HG02981 (cell line): Measurements from ENCODE around the gene LIMK2.
"Not testable (repeated sequence)": the region's sequence is repeated elsewhere in the genome, so short reads cannot be mapped to it uniquely, and the experiment has no call there.

Source experiments
- ATAC-seq: cut with Tn5 transposase; IDR thresholded peaks from one replicate; pipeline ENCODE4 v1.9.1; 2021; ENCODE audit warnings: mild to moderate bottlenecking, moderate library complexity; ENCODE audit not compliant: unreplicated experiment

Gene LIMK2

DNA sequence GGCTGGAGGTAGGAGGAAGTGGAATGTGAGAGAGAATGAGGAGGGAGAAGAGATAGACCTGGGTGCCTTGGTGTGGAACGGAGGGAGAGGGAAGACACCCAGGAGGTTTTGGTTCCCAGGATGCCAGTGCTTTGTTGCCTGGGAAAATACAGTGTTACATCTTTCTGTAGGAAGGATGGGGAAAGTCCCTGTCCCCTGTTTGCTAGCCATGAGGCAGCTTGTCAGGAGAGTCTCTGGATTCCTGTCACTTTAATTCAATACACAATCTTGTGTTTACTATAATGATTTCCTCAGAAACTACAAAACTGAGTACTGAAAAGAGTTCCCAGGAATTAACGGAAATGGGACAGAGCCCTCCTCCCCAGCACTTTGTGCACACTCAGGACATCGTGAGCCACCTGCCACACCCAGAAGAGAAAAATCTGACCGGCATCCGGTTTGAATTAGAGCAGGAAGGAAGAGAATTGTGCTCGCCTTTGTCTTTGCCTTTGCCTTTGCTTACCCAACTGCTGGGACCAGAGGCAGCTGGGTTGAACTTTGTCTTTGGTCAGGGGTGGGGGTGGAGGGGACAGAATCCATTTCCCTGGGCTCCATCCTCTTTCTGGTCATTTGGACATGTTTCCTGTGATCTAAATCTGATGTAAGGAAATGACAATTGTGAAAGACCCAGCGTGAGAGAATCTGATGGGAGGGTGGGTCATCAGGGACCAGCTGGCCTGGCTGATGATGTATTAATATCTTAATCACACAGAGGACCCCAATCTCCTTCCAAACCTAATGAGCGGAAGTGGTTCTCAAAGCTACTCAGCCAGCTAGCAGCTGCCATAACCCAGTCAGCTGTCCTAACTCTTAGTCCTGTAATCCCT is 1.3 kb upstream of the LIMK2 start:
- no peak for ATAC-seq

- ATAC-seq, result no peak
Measured at GRCh38 chr22:31211482-31211861, 626 bp upstream of the LIMK2 start.

- ATAC-seq, result no peak
Measured at GRCh38 chr22:31212783-31213629, 908 bp downstream of the LIMK2 start.

DNA sequence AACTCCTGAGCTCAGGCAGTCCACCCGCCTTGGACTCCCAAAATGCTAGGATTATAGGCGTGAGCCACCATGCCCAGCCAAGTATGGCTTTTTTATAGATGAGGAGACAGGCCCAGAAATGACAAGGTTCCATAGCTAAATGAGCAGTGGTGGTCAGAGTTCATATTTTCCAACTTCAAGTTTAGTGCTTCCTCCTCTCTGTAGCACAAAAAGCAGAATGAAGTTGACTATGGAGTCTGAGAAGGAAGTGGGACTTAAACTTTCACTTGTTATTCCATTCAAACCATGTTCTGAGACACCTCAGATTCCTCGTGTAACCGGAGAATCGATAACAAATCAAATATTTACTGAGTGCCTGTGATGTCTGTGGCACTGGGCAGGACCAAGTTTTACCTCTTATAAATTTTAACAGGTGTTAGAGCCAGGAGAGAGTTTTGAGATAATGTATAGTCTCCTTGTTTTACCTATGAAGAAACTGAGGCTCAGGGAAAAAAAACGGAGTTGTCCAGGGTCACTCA is 3.0 kb downstream of the LIMK2 start:
- ATAC-seq, result no peak

DNA sequence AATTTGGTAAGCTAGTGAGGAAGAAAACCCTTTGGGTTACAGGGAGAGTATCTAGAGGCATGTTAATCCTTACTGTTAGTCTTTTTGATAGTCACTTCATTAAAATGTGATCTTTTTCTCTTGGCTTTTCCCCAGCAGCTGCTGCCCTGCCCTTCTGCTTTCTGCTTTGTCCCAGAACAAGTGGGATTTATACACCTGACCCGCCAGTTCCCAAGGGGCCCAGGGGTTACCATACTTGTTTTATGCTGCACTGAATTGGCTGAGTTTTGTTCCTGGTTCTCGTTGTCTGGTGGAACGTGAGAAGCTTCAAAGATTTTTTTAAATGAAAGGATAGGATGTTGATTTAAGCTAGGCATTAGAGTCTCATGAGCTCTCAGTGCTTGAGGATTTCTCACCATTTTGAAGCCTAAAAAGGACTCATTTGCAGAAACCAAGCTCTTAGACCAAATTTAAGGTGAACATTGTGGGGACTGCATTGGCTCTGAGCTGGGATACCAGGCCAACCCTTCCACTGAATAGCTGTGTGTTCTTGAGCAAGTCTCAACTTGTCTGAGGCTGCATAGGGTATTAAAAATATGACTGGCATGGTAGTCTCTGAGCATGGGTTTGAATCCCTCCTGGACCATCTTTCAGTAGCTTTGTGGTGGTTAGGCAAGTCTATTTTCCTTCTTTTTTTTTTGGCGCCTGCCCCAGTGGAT is 6.6 kb downstream of the LIMK2 start:
- no peak for ATAC-seq

- no peak for ATAC-seq
Measured at GRCh38 chr22:31221084-31221483, 9.0 kb downstream of the LIMK2 start.

DNA sequence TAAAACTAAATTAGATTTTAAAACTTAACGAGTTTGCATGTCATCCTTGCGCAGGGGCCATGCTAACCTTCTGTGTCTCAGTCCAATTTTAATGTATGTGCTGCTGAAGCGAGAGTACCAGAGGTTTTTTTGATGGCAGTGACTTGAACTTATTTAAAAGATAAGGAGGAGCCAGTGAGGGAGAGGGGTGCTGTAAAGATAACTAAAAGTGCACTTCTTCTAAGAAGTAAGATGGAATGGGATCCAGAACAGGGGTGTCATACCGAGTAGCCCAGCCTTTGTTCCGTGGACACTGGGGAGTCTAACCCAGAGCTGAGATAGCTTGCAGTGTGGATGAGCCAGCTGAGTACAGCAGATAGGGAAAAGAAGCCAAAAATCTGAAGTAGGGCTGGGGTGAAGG is 10.6 kb downstream of the LIMK2 start:
- ATAC-seq, result no peak

DNA sequence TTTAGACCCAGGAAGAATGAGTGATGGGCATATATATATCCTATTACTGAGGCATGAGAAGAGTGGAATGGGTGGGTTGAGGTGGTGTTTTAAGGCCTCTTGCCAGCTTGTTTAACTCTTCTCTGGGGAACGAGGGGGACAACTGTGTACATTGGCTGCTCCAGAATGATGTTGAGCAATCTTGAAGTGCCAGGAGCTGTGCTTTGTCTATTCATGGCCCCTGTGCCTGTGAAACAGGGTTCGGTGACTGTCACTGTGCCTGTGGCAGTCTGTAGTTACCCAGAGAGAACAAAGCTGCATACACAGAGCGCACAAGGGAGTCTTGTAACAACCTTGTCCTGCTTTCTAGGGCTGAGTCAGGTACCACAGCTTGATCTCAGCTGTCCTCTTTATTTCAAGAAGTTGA is 11.7 kb downstream of the LIMK2 start:
- no peak for ATAC-seq

DNA sequence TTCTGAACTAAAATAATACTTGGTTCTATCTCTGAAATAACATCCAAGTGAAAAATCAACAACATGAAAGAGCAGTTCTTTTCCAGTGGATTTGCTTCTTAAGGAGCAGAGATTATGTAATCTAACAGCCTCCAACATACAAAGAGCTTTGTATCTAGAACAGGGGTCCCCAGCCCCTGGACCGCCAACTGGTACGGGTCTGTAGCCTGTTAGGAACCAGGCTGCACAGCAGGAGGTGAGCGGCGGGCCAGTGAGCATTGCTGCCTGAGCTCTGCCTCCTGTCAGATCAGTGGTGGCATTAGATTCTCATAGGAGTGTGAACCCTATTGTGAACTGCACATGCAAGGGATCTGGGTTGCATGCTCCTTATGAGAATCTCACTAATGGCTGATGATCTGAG is 12.6 kb downstream of the LIMK2 start:
- not testable (repeated sequence) for ATAC-seq

- ATAC-seq, result no peak
Measured at GRCh38 chr22:31227186-31227585, 15.1 kb downstream of the LIMK2 start.

GRCh38 chr22:31229402-31230079 is 17.4 kb downstream of the LIMK2 start:
- no peak for ATAC-seq

DNA sequence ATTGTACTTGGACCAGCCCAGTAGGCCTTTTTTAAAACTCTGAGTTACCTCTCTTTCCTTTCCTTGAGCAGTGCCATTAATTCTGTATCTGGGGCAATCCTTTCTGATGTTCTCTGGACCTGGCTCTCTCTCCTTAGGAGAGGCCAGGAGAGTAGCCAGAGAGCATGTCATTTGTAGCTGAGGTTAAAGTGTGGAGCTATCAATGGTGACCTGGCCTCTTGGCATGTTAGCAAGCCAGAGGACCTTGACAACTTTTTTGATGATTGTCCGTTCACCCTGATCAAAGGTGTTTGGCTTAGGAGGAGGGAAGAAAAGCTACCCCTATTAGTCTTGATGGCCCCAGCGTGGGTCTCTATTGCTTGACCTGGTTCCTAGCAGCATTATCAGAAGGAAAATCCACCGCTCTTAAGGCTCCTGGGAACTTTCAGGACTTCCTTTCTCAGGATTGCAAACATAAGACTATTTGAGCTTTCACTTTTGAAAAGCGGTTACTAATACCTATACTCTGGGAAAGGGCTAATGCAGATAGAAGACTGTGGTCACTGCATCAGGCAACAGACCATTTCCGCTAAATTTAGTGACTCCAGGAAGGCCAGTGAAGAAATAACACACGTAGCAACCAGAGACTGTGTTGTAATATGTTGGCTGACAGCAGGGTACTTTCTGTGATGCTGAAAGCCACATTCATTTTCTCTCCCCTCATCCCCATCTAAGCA is 18.2 kb downstream of the LIMK2 start:
- ATAC-seq, result no peak

DNA sequence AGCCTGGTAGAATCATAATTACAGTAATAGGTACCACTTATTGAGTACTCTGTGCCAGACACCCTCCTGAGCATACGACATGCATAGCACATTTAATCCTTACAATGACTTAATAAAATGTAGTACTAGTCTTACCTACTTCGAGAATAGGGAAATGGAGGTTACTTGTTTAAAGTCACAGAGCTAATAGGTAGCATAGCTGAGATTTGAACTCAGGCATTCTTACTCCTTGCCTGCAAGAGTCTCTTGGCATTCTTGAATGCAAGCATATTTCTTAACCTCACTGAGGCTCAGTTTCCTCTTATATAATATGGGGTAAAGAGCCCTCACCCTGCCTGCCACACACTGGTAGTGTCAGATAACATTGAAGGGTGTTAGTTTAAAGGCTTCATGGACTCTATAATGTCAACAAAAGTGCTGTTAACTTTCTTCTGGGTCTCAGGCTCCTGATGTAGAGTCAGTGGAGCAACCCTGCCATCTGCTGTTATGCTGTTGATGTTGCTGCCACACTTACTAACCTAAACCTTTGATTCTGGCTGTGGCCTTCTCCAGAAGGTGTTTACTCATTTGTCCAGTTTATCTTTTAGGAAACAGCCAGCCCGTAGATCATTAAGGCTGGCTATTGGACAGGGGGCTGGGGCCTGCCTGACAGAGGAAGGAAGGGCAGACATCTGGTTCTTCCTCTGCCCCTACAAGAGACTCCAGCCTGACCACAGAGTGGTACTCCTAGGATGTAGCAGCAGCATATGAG is 18.9 kb downstream of the LIMK2 start:
- no peak for ATAC-seq

GRCh38 chr22:31233001-31233400 is 20.9 kb downstream of the LIMK2 start:
- ATAC-seq, result no peak

- no peak for ATAC-seq
Measured at GRCh38 chr22:31235081-31235480, 23.0 kb downstream of the LIMK2 start.

GRCh38 chr22:31236044-31236443 is 23.9 kb downstream of the LIMK2 start:
- not testable (repeated sequence) for ATAC-seq

DNA sequence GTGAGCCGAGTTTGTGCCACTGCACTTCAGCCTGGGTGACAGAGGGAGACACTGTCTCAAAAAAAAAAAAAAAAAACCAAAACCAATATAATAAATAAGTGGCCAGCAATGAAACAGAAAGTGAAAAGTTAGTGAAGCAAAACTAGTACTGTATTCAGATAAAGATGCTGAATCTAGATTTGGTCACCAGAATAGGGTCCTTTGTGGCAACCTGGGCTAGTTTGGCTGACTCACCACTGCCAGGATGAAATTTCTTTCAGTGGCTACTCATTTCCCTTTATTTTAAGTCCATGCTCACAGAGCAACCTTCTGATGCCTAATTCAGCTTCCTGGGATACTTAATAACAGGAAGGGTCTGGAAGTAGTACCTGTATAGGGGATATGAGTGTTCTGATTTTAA is 26.0 kb downstream of the LIMK2 start:
- ATAC-seq, result no peak

- no peak for ATAC-seq
Measured at GRCh38 chr22:31239771-31240370, 27.8 kb downstream of the LIMK2 start.

GRCh38 chr22:31241200-31241599 is 29.1 kb downstream of the LIMK2 start:
- no peak for ATAC-seq
